ENCODE measurements around the gene CFAP77. TPM values are rescaled to one million over a fixed set of nuclear protein-coding genes. Genes with fewer than 3 reads are reported as not detected.

The CFAP77 gene
- total and polyA plus RNA-seq, 2 of the 4 experiments (the other 2 are of a cell fraction) = not detected

DNA sequence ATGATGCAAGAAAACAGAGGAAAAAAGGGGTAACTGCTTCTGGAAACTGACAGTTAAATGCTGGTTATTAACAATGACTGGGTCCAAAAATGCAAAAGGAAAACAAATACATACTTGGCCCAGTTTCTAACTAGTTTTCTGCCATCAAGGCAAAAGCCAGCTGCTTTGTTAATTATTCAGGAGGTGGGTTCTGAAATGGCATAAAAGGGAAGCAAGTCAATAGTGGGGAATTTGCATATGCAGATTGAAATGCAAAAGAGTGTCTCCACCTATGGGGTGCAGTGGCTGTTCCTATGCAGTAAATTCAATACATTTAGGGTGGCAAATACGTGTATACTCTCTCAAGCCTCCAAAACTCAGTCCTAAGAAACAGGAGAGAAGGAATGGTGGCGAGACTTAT lies 205.8 kb downstream of the CFAP77 start:
- no peaks in the 10 kb centered on the region; the same call in 1 of the 2 replicates for H4K20me1 ChIP-seq (ENCODE audit: insufficient read depth, low read length)
- DNase-seq = no peak
- intact Hi-C loops (cut with micrococcal nuclease) (no loop called here), in situ Hi-C loops (cut with MboI; ENCODE audit: low sequenced_read_pairs) (no loop called here), dilution Hi-C loops (cut with HindIII; ENCODE audit: low sequenced_read_pairs, unreplicated experiment) (no loop called here)
- H3K4me1 ChIP-seq (ENCODE audit: control insufficient read depth, insufficient read depth, low read length) = no peaks in the 10 kb centered on the region; the same call in 1 of the 2 replicates
- BruUV-seq (replicated peaks) = no TSS peak
- H2BK120ac ChIP-seq (ENCODE audit: low read depth, low read length) = no peak overlapping the region
- CTCF ChIA-PET = no interaction called here
- TF ChIP-seq MAFK (IDR thresholded peaks at IDR 0.05; ENCODE audit: low read depth, low read length) = no peak
- TF ChIP-seq RAD21 (IDR thresholded peaks at IDR 0.05; ENCODE audit: low read length) = no peak
- TF ChIP-seq, protein P1, sequence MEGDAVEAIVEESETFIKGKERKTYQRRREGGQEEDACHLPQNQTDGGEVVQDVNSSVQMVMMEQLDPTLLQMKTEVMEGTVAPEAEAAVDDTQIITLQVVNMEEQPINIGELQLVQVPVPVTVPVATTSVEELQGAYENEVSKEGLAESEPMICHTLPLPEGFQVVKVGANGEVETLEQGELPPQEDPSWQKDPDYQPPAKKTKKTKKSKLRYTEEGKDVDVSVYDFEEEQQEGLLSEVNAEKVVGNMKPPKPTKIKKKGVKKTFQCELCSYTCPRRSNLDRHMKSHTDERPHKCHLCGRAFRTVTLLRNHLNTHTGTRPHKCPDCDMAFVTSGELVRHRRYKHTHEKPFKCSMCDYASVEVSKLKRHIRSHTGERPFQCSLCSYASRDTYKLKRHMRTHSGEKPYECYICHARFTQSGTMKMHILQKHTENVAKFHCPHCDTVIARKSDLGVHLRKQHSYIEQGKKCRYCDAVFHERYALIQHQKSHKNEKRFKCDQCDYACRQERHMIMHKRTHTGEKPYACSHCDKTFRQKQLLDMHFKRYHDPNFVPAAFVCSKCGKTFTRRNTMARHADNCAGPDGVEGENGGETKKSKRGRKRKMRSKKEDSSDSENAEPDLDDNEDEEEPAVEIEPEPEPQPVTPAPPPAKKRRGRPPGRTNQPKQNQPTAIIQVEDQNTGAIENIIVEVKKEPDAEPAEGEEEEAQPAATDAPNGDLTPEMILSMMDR (conservative IDR thresholded peaks at IDR 0.05; ENCODE audit: low read depth, low read length) = no peak
- TF ChIP-seq RCOR1 (IDR thresholded peaks at IDR 0.05; ENCODE audit: insufficient replicate concordance, low read length) = no peak
- no peak for TF ChIP-seq BHLHE40 (IDR thresholded peaks at IDR 0.05; ENCODE audit: low read depth, low read length)
- no peak for TF ChIP-seq NFE2L2 (IDR thresholded peaks at IDR 0.05; ENCODE audit: low read depth, low read length)
- no peak for TF ChIP-seq SMC3 (IDR thresholded peaks at IDR 0.05; ENCODE audit: low read depth, low read length)
- no peak for TF ChIP-seq MXI1 (IDR thresholded peaks at IDR 0.05; ENCODE audit: borderline replicate concordance, low read depth, low read length)
- TF ChIP-seq RFX5 (IDR thresholded peaks at IDR 0.05; ENCODE audit: low read depth, low read length) = no peak
- TF ChIP-seq MAZ (IDR thresholded peaks at IDR 0.05; ENCODE audit: borderline replicate concordance, low read depth, low read length) = no peak
- no peak for TF ChIP-seq CEBPB (IDR thresholded peaks at IDR 0.05; ENCODE audit: low read depth, low read length)
- TF ChIP-seq, protein P2, sequence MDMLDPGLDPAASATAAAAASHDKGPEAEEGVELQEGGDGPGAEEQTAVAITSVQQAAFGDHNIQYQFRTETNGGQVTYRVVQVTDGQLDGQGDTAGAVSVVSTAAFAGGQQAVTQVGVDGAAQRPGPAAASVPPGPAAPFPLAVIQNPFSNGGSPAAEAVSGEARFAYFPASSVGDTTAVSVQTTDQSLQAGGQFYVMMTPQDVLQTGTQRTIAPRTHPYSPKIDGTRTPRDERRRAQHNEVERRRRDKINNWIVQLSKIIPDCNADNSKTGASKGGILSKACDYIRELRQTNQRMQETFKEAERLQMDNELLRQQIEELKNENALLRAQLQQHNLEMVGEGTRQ (IDR thresholded peaks at IDR 0.05; ENCODE audit: low read depth, low read length) = no peak
- TF ChIP-seq POLR2A (IDR thresholded peaks at IDR 0.05; ENCODE audit: low read depth, low read length) = no peak
- TF ChIP-seq, protein P3, sequence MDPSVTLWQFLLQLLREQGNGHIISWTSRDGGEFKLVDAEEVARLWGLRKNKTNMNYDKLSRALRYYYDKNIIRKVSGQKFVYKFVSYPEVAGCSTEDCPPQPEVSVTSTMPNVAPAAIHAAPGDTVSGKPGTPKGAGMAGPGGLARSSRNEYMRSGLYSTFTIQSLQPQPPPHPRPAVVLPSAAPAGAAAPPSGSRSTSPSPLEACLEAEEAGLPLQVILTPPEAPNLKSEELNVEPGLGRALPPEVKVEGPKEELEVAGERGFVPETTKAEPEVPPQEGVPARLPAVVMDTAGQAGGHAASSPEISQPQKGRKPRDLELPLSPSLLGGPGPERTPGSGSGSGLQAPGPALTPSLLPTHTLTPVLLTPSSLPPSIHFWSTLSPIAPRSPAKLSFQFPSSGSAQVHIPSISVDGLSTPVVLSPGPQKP (IDR thresholded peaks at IDR 0.05; ENCODE audit: borderline replicate concordance, low read depth, low read length) = no peak
- TF ChIP-seq FOS (IDR thresholded peaks at IDR 0.05; ENCODE audit: low read depth, low read length) = no peak
- TF ChIP-seq CHD1 (IDR thresholded peaks at IDR 0.05; ENCODE audit: low read depth, low read length) = no peak
- H3K14ac ChIP-seq (replicated peaks; ENCODE audit: low read depth, low read length) = no peak overlapping the region
- no peak overlapping the region for H3K18ac ChIP-seq (ENCODE audit: low read depth, low read length)
- H2BK20ac ChIP-seq (ENCODE audit: low read depth, low read length) = no peak overlapping the region
- no peak overlapping the region for H4K8ac ChIP-seq (ENCODE audit: low read depth in 2 of 2, low read length in 2 of 2)
- no peak overlapping the region for H4K91ac ChIP-seq (ENCODE audit: insufficient read depth, low read depth, low read length)
- no peak overlapping the region for H2BK15ac ChIP-seq (ENCODE audit: low read depth, low read length)
- H3K56ac ChIP-seq (ENCODE audit: extremely low read depth, insufficient read depth, low read length) = no peak overlapping the region
- ATAC-seq (ENCODE audit: low read depth) = no peak; the same call in 1 of the 2 replicates
- WGBS, 2 experiments (ENCODE audit: extremely low coverage in 2 of 2, insufficient read length in 1 of 2) = no CpG with 5 or more reads among the region's 2 CpGs
- H2AFZ ChIP-seq (replicated peaks; ENCODE audit: low read length, poor library complexity) = no peak overlapping the region
- no peak overlapping the region for H2AK9ac ChIP-seq (replicated peaks; ENCODE audit: low read depth, low read length, poor library complexity)
- peaks cover 30% of the 10 kb centered on the region for H3K36me3 ChIP-seq (ENCODE audit: control insufficient read depth, insufficient read depth, low read length)
- H3K9me1 ChIP-seq (ENCODE audit: insufficient read depth, low read length) = no peaks in the 10 kb centered on the region; the same call in 1 of the 2 replicates
- H3K4me3 ChIP-seq (ENCODE audit: insufficient read depth, low read depth, low read length) = no peak overlapping the region
- no peak overlapping the region for H3K9ac ChIP-seq (ENCODE audit: low read depth, low read length)
- no peaks in the 10 kb centered on the region for H3K9me3 ChIP-seq (ENCODE audit: control insufficient read depth, insufficient read depth, low read length)
- no peaks in the 10 kb centered on the region for H3K27me3 ChIP-seq (ENCODE audit: control insufficient read depth, insufficient read depth, low read length)
- POLR2A ChIA-PET (ENCODE audit: unreplicated experiment) = no interaction called here
- no peak overlapping the region for H3K27ac ChIP-seq (ENCODE audit: insufficient read depth, low read length)
- H3K79me1 ChIP-seq (ENCODE audit: low read depth in 1 of 2, low read length in 2 of 2) = no peaks in the 10 kb centered on the region
- no peak overlapping the region for H2BK5ac ChIP-seq (ENCODE audit: low read depth, low read length, poor library complexity, severe bottlenecking)
- no peak overlapping the region for H4K5ac ChIP-seq (ENCODE audit: low read depth, low read length)
- H2AK5ac ChIP-seq (ENCODE audit: low read depth, low read length) = no peak overlapping the region
- H3K4ac ChIP-seq (ENCODE audit: low read depth, low read length) = no peak overlapping the region
- H3K23ac ChIP-seq (ENCODE audit: low read depth, low read length) = no peak overlapping the region
- H3K4me2 ChIP-seq (ENCODE audit: low read depth, low read length) = no peak overlapping the region
